Esophagus muscularis mucosa (tissue), 4 donors: Measurements from ENCODE around the gene STING1. TPM values are rescaled to one million over a fixed set of nuclear protein-coding genes. Genes with fewer than 3 reads are reported as not detected.
A peak's percentile ranks its signal among the peaks of the same experiment; 100 is the strongest.

ENCODE experiments used
- DNase-seq: peaks from one replicate; pipeline ENCODE4 v3.0.0-alpha.2; 2017; ENCODE audit errors: extremely low spot score
- H3K27ac ChIP-seq, 4 donors: fragments of 200-600 bp; sonication (generic); replicated peaks in 1 of 4; 1 replicate in 3 of 4; 2 replicates in 1 of 4; pipeline ENCODE4 v1.5.1; 2016 to 2019; ENCODE audit warnings: mild to moderate bottlenecking in 1 of 4
- H3K27me3 ChIP-seq, 4 donors: fragments of 200-600 bp; sonication (generic); one replicate each; pipeline versions ENCODE4 v1.5.1 to v1.6.0; 2016 to 2019
- H3K36me3 ChIP-seq, 4 donors: fragments of 200-600 bp; sonication (generic); one replicate each; pipeline ENCODE4 v1.5.1; 2016 to 2019
- H3K4me1 ChIP-seq, 4 donors: fragments of 200-600 bp; sonication (generic); one replicate each; pipeline ENCODE4 v1.5.1; 2016 to 2019
- H3K4me3 ChIP-seq, 4 donors: fragments of 200-600 bp; sonication (generic); 1 replicate in 2 of 4; 2 replicates in 2 of 4; pipeline ENCODE4 v1.5.1; 2016 to 2019; ENCODE audit warnings: mild to moderate bottlenecking in 4 of 4, moderate library complexity in 1 of 4
- H3K9me3 ChIP-seq, 4 donors: fragments of 200-600 bp; sonication (generic); 1 replicate in 3 of 4; 2 replicates in 1 of 4; pipeline ENCODE4 v1.5.1; 2016 to 2019
- EP300 ChIP-seq: sonication (generic); formaldehyde crosslinking; IDR thresholded peaks from one replicate; pipeline ENCODE4 v1.6.1; 2017; ENCODE audit warnings: antibody characterized with exemption
- POLR2A ChIP-seq: fragments of 450-650 bp; IDR thresholded peaks from one replicate; pipeline ENCODE4 v1.6.1; 2017; ENCODE audit warnings: antibody characterized with exemption, moderate library complexity, mild to moderate bottlenecking, low read depth
- POLR2AphosphoS5 ChIP-seq, 2 donors: sonication (generic); formaldehyde crosslinking; IDR thresholded peaks; one replicate each; pipeline ENCODE4 v1.6.1; 2017; ENCODE audit warnings: antibody characterized with exemption in 2 of 2
- WGBS: methylation state at CpG from one replicate; pipeline ENCODE4 v1.1.5; 2018; 5-methylcytosine and 5-hydroxymethylcytosine counted together
- intact Hi-C: fragments of 100-400 bp; cut with DNase I; formaldehyde crosslinking; loops from one replicate; pipeline ENCODE4 v1.15.1; 2023
- total RNA-seq, 4 donors: library from RNA; depleted of rRNA; stranded (reverse); fragments of >200 nt; gene quantifications; one replicate each; pipeline versions ENCODE4 v1.1.0 to v1.2.1, GENCODE V29; 2016
- TF ChIP-seq, protein P1 (sequence below), 3 experiments: fragments of 200-600 bp in 2 of 3; fragments of 450-650 bp in 1 of 3; sonication (generic) in 2 of 3; IDR thresholded peaks; one replicate each; pipeline ENCODE4 v1.5.1; 2017 to 2019; ENCODE audit warnings: antibody characterized with exemption in 3 of 3, mild to moderate bottlenecking in 2 of 3, moderate library complexity in 1 of 3

Gene STING1
- total RNA-seq, 4 donors from 2014 or later, result 22.0 to 82.8 (median 52.4) TPM

DNA sequence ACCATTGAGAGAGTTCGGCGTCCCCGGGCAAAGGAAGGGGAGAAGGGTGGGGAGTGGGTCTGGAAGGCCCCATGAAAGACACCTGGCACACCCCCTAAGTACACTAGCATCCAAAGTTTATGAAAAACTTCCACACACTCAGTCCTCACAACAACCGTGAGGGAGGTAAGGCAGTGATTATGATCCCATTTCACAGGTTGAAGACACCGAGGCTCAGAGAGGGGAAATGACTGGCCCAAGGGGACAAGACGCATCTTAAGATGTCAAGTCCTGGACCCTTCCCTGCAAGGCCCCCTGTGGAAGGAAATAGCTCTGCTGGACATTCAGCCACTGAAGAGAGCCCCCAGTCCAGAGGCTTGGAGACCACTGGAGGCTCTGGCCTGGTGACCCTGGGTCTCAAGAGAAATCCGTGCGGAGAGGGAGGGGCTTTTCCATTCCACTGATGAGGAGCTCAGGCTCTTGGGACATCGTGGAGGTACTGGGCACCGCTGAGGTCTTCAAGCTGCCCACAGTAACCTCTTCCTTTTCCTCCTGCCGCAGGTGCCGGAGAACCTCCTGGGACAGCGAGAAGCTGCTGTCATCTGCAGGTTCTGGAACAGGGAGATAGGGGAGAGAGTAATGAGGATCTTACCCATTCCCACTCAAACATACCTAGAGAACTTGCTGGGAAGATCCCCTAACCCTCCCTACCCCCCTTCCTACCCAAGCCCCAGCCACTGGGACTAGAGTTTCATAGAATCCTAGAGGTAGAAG, 6.5 kb downstream of the STING1 start:
- peaks cover 0 to 56% (median 45%) of the 10 kb centered on the region in 4 donors for H3K36me3 ChIP-seq
- TF ChIP-seq EP300, result no peak
- TF ChIP-seq, protein P1, sequence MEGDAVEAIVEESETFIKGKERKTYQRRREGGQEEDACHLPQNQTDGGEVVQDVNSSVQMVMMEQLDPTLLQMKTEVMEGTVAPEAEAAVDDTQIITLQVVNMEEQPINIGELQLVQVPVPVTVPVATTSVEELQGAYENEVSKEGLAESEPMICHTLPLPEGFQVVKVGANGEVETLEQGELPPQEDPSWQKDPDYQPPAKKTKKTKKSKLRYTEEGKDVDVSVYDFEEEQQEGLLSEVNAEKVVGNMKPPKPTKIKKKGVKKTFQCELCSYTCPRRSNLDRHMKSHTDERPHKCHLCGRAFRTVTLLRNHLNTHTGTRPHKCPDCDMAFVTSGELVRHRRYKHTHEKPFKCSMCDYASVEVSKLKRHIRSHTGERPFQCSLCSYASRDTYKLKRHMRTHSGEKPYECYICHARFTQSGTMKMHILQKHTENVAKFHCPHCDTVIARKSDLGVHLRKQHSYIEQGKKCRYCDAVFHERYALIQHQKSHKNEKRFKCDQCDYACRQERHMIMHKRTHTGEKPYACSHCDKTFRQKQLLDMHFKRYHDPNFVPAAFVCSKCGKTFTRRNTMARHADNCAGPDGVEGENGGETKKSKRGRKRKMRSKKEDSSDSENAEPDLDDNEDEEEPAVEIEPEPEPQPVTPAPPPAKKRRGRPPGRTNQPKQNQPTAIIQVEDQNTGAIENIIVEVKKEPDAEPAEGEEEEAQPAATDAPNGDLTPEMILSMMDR (IDR thresholded peaks at IDR 0.05), result no peak
- no peak for TF ChIP-seq POLR2A
- no peak for TF ChIP-seq POLR2AphosphoS5 (IDR thresholded peaks at IDR 0.05)
- no peaks in the 10 kb centered on the region for H3K9me3 ChIP-seq
- H3K27ac ChIP-seq, result peak overlapping the region in 1 of 4 donors; percentile 43
- peaks cover 38 to 57% (median 49%) of the 10 kb centered on the region in 4 donors for H3K4me1 ChIP-seq
- WGBS, result 75% methylated on average over 13 of the region's 13 CpGs
- no peak overlapping the region for H3K4me3 ChIP-seq
- DNase-seq, result no peak
- intact Hi-C loops, result no loop called here
- no peaks in the 10 kb centered on the region for H3K27me3 ChIP-seq

DNA sequence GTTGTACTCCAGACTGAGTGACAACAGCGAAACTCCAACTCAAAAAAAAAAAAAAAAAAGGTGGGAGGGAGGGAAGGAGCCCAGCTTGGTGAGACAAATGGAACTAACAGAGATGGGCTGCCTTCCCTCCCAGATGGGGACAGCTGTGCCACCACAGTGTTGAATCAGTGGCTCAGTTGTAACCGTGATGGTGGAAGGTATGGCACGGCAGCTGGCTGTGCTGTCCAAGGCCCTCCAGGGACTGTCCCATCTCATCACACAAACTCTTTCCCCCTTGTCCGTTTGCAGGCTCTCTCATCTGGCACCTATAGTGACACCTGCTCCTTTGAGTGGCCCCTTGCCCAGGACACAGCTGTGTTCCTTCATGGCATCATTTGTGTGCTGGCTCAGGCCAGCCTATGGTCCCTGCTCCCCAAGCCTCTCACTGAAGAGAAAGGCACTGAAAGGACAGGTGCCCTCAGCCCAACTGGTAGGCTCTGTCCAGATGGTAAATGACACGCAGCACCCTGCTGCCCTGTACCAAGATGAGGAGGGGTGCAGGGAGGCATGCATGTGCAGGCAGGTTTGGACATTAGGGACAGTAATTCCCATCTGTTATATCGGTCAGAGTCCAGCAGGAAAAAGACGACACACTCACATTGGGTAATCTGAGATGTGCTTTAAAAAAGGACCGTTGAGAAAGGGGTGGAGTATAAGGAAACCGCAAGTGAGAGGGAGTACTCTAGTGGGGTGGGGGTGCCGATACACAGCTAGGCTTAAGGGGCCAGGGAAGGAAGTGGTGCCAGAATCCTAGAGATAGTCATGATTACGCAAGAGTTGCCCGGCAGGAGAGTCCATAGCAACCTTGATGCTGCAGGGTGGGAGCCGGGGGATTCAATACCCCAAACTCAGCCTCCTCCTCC, 7.4 kb downstream of the STING1 start:
- intact Hi-C loops, result no loop called here
- TF ChIP-seq POLR2A (no peak), POLR2AphosphoS5 (IDR thresholded peaks at IDR 0.05) (no peak), EP300 (no peak)
- TF ChIP-seq, protein P1 (IDR thresholded peaks at IDR 0.05), result no peak
- H3K27ac ChIP-seq, result peak overlapping the region in 1 of 4 donors; percentile 43
- no peaks in the 10 kb centered on the region for H3K27me3 ChIP-seq
- no peak overlapping the region for H3K4me3 ChIP-seq
- H3K9me3 ChIP-seq, result no peaks in the 10 kb centered on the region
- H3K4me1 ChIP-seq, result peaks cover 35 to 52% (median 45%) of the 10 kb centered on the region in 4 donors
- peaks cover 0 to 48% (median 40%) of the 10 kb centered on the region in 4 donors for H3K36me3 ChIP-seq
- no peak for DNase-seq
- 55% methylated on average over 13 of the region's 13 CpGs for whole genome bisulfite sequencing

DNA sequence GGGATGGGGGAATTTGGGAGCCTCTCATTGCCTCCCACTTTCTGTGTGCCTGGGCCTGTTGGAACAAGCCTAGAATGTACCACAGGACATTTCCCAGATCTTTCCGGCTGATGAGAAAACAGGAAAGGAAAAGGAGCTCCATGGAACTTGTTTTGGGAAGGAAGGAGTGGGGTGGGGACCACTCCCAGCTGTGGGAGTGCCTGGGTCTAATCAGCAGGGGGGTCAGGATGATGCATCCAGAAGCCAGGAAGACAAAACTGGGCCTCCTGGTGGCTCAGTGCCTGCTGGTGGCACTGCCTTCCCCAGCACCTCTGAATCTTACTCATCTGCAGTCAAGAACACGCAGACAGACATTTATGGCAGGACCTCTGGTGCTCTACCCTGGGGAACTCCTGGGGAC, 9.0 kb downstream of the STING1 start:
- no peaks in the 10 kb centered on the region for H3K9me3 ChIP-seq
- intact Hi-C loops, result no loop called here
- no peak overlapping the region for H3K4me3 ChIP-seq
- H3K36me3 ChIP-seq, result peaks cover 0 to 37% (median 32%) of the 10 kb centered on the region in 4 donors
- TF ChIP-seq EP300, result no peak
- TF ChIP-seq POLR2AphosphoS5 (IDR thresholded peaks at IDR 0.05), result no peak
- TF ChIP-seq POLR2A, result no peak
- TF ChIP-seq, protein P1 (IDR thresholded peaks at IDR 0.05), result no peak
- DNase-seq, result no peak
- peak overlapping the region; percentile 7 to 54 (median 51) for H3K27ac ChIP-seq
- 72% methylated on average over 2 of the region's 2 CpGs for WGBS
- no peaks in the 10 kb centered on the region for H3K27me3 ChIP-seq
- peaks cover 29 to 46% (median 34%) of the 10 kb centered on the region in 4 donors for H3K4me1 ChIP-seq

DNA sequence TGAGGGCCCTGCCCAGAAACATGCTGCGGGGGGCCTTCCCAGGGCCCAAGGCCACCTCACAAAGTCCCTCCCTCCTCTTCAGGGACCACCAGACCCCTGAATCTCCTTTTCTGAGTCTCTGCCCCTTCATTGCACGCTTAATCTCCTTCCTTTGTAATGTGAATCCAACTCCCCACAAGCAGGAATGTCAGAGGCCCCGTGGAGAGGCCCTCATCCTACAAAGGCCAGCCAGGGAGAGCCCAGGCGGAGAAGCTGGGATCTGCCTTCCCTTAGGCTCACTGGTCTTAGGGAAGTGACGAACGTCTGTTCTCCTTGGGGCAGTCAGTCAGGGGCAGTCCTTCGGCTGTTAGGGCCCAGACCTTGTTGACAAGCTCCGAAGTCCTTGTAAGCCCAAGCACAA, 9.5 kb downstream of the STING1 start:
- Histone ChIP-seq H3K9me3 (no peaks in the 10 kb centered on the region), H3K27ac (peak overlapping the region; percentile 7 to 54 (median 51)), H3K4me1 (peaks cover 29 to 42% (median 31%) of the 10 kb centered on the region in 4 donors), H3K36me3 (peaks cover 0 to 32% (median 28%) of the 10 kb centered on the region in 4 donors), H3K4me3 (no peak overlapping the region), H3K27me3 (no peaks in the 10 kb centered on the region)
- 68% methylated on average over 8 of the region's 8 CpGs for WGBS
- intact Hi-C loops, result no loop called here
- TF ChIP-seq EP300 (no peak), POLR2AphosphoS5 (IDR thresholded peaks at IDR 0.05) (no peak), POLR2A (no peak)
- TF ChIP-seq, protein P1 (IDR thresholded peaks at IDR 0.05), result no peak
- no peak for DNase-seq
